Ishikawa (cell line): ENCODE data around the gene RSPH9.

Experiments used
- CEBPB ChIP-seq: IDR thresholded peaks from 2 replicates; pipeline ENCODE4 v1.6.1; 2012
- CREB1 ChIP-seq: IDR thresholded peaks from 2 replicates; pipeline ENCODE4 v1.6.1; 2012; ENCODE audit warnings: low read depth
- EGR1 ChIP-seq: IDR thresholded peaks from 2 replicates; pipeline ENCODE4 v1.6.1; 2012
- EP300 ChIP-seq: IDR thresholded peaks from 2 replicates; pipeline ENCODE4 v1.6.1; 2012; ENCODE audit warnings: borderline replicate concordance
- FOXM1 ChIP-seq: IDR thresholded peaks from 2 replicates; pipeline ENCODE4 v1.6.1; 2012; ENCODE audit warnings: low read depth, borderline replicate concordance
- MAX ChIP-seq: IDR thresholded peaks from 2 replicates; pipeline ENCODE4 v1.6.1; 2012
- NFIC ChIP-seq: IDR thresholded peaks from 2 replicates; pipeline ENCODE4 v1.6.1; 2012
- RAD21 ChIP-seq: IDR thresholded peaks from 2 replicates; pipeline ENCODE4 v1.6.1; 2012; ENCODE audit warnings: low read depth
- TAF1 ChIP-seq: IDR thresholded peaks from 2 replicates; pipeline ENCODE4 v1.6.1; 2012; ENCODE audit warnings: low read depth, mild to moderate bottlenecking
- TCF12 ChIP-seq: IDR thresholded peaks from 2 replicates; pipeline ENCODE4 v1.6.1; 2012; ENCODE audit warnings: low read depth
- TEAD4 ChIP-seq: IDR thresholded peaks from 2 replicates; pipeline ENCODE4 v1.6.1; 2012
- YY1 ChIP-seq: IDR thresholded peaks from 2 replicates; pipeline ENCODE4 v1.6.1; 2012; ENCODE audit warnings: low read depth
- ZBTB7A ChIP-seq: IDR thresholded peaks from 2 replicates; pipeline ENCODE4 v1.6.1; 2012; ENCODE audit warnings: low read depth
- TF ChIP-seq, protein P1 (sequence below): IDR thresholded peaks from 2 replicates; pipeline ENCODE4 v1.6.1; 2012; ENCODE audit warnings: low read depth, mild to moderate bottlenecking
- TF ChIP-seq, protein P2 (sequence below): IDR thresholded peaks from 2 replicates; pipeline ENCODE4 v1.6.1; 2012

RSPH9 gene

DNA sequence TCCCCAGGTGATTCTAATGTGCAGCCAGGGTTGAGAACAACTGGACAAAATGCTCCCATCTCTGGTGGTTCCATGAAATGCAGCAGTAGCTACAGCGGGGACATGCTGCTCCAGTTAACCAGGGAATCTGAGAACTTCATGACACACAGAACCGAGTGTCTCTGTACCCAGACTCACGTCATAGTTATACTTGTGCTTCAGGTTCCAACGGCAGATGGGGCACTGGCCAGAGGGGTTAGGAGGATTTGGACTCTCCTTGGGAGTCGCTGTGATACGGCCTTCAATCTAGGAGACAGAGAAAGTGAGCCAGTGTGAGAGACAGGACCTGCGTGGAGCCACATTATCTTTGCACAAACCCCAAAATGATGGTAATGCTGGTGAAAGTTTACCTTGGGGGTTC, 33.5 kb downstream of the RSPH9 start:
- TF ChIP-seq CREB1, result no peak
- no peak for TF ChIP-seq NFIC
- TF ChIP-seq EGR1, result no peak
- no peak for TF ChIP-seq RAD21

DNA sequence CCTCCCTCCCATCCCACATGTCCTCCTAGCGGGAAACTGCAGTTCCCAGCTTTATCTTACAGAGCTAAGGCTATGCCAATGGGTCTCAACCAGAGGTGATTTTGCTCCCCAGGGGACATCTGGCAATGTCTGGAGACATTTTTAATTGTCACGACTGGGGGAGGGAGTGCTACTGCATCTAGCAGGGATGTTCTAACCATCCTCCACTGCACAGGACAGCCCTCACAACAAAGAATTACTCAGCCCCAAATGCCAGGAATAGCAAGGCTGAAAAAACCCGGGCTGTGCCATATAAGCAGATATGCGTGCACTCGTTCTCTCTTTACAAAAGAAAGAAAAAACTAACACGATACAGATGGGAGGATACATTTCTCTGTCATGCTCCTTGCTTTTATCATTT, 34.2 kb downstream of the RSPH9 start:
- TF ChIP-seq TAF1, result no peak
- TF ChIP-seq EGR1, result no peak
- TF ChIP-seq CEBPB, result no peak
- TF ChIP-seq EP300, result no peak
- TF ChIP-seq TEAD4, result no peak

- no peak for TF ChIP-seq FOXM1
- TF ChIP-seq ZBTB7A, result no peak
- no peak for TF ChIP-seq CEBPB
- no peak for TF ChIP-seq MAX
- no peak for TF ChIP-seq TEAD4
- no peak for TF ChIP-seq TAF1
- TF ChIP-seq YY1, result no peak
- TF ChIP-seq, protein P1, sequence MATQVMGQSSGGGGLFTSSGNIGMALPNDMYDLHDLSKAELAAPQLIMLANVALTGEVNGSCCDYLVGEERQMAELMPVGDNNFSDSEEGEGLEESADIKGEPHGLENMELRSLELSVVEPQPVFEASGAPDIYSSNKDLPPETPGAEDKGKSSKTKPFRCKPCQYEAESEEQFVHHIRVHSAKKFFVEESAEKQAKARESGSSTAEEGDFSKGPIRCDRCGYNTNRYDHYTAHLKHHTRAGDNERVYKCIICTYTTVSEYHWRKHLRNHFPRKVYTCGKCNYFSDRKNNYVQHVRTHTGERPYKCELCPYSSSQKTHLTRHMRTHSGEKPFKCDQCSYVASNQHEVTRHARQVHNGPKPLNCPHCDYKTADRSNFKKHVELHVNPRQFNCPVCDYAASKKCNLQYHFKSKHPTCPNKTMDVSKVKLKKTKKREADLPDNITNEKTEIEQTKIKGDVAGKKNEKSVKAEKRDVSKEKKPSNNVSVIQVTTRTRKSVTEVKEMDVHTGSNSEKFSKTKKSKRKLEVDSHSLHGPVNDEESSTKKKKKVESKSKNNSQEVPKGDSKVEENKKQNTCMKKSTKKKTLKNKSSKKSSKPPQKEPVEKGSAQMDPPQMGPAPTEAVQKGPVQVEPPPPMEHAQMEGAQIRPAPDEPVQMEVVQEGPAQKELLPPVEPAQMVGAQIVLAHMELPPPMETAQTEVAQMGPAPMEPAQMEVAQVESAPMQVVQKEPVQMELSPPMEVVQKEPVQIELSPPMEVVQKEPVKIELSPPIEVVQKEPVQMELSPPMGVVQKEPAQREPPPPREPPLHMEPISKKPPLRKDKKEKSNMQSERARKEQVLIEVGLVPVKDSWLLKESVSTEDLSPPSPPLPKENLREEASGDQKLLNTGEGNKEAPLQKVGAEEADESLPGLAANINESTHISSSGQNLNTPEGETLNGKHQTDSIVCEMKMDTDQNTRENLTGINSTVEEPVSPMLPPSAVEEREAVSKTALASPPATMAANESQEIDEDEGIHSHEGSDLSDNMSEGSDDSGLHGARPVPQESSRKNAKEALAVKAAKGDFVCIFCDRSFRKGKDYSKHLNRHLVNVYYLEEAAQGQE, result no peak
- TF ChIP-seq EGR1, result no peak
- TF ChIP-seq, protein P2, sequence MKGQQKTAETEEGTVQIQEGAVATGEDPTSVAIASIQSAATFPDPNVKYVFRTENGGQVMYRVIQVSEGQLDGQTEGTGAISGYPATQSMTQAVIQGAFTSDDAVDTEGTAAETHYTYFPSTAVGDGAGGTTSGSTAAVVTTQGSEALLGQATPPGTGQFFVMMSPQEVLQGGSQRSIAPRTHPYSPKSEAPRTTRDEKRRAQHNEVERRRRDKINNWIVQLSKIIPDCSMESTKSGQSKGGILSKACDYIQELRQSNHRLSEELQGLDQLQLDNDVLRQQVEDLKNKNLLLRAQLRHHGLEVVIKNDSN, result no peak
- TF ChIP-seq NFIC, result no peak
- TF ChIP-seq CREB1, result no peak
- no peak for TF ChIP-seq TCF12
- no peak for TF ChIP-seq EP300
- TF ChIP-seq RAD21, result no peak
Observed at GRCh38 chr6:43680308-43681200, 35.7 kb downstream of the RSPH9 start.

DNA sequence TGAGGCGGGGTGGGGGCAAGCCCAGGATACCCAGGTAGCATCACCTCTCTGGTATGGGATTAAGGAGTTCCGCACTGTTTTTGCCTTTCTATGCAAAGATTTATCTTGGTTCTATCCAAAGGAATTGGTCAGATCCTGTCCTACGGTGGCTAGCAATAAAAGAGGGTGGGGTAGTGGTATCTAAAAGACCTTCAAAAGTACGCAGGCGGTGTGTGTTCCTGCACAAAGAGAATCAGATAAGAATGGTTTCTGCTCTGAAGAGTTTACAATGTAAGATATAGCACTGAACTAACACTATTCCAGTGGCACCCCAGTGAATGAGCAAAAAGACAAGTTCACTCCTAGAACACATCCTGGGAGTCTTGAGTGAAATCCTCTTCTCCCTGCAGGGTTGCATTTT, 36.5 kb downstream of the RSPH9 start:
- no peak for TF ChIP-seq CREB1
- no peak for TF ChIP-seq EP300

GRCh38 chr6:43682724-43683429, 38.0 kb downstream of the RSPH9 start:
- TF ChIP-seq RAD21 (no peak), ZBTB7A (no peak), EP300 (no peak), MAX (no peak), FOXM1 (no peak), NFIC (no peak), TCF12 (no peak), EGR1 (no peak), TAF1 (no peak), YY1 (no peak), CREB1 (no peak), TEAD4 (no peak), CEBPB (no peak)
- TF ChIP-seq, protein P1, result no peak
- TF ChIP-seq, protein P2, result no peak
